HG03066 (cell line): ENCODE data around the gene PHACTR2.
"Not testable (repeated sequence)": the region's sequence is repeated elsewhere in the genome, so short reads cannot be mapped to it uniquely, and the experiment has no call there.

Experiments used
- ATAC-seq: cut with Tn5 transposase; IDR thresholded peaks from one replicate; pipeline ENCODE4 v1.9.1; 2021; ENCODE audit warnings: low read depth; ENCODE audit not compliant: unreplicated experiment

The PHACTR2 gene

GRCh38 chr6:143758551-143758950, 80.8 kb downstream of the PHACTR2 start:
- ATAC-seq, result no peak

- no peak for ATAC-seq
Measured at GRCh38 chr6:143759666-143760065, 81.9 kb downstream of the PHACTR2 start.

GRCh38 chr6:143761074-143761473, 83.3 kb downstream of the PHACTR2 start:
- no peak for ATAC-seq

- no peak for ATAC-seq
Measured at GRCh38 chr6:143762126-143762525, 84.4 kb downstream of the PHACTR2 start.

GRCh38 chr6:143765422-143766184, 87.8 kb downstream of the PHACTR2 start:
- no peak for ATAC-seq

- no peak for ATAC-seq
Measured at GRCh38 chr6:143766185-143766553, 88.4 kb downstream of the PHACTR2 start.

GRCh38 chr6:143767433-143767832, 89.7 kb downstream of the PHACTR2 start:
- no peak for ATAC-seq

- ATAC-seq, result no peak
Measured at GRCh38 chr6:143772116-143773086, 94.6 kb downstream of the PHACTR2 start.

- ATAC-seq, result no peak
Measured at GRCh38 chr6:143773506-143774150, 95.9 kb downstream of the PHACTR2 start.

- ATAC-seq, result no peak
Measured at GRCh38 chr6:143774347-143774746, 96.6 kb downstream of the PHACTR2 start.

GRCh38 chr6:143775336-143775735, 97.6 kb downstream of the PHACTR2 start:
- ATAC-seq, result no peak

GRCh38 chr6:143778926-143779325, 101.2 kb downstream of the PHACTR2 start:
- no peak for ATAC-seq

- no peak for ATAC-seq
Measured at GRCh38 chr6:143782481-143782880, 104.7 kb downstream of the PHACTR2 start.

- no peak for ATAC-seq
Measured at GRCh38 chr6:143783077-143783476, 105.3 kb downstream of the PHACTR2 start.

- no peak for ATAC-seq
Measured at GRCh38 chr6:143784316-143784715, 106.6 kb downstream of the PHACTR2 start.

- not testable (repeated sequence) for ATAC-seq
Measured at GRCh38 chr6:143786371-143786770, 108.6 kb downstream of the PHACTR2 start.

- no peak for ATAC-seq
Measured at GRCh38 chr6:143792402-143793279, 114.9 kb downstream of the PHACTR2 start.

- ATAC-seq, result no peak
Measured at GRCh38 chr6:143793280-143793619, 115.5 kb downstream of the PHACTR2 start.

GRCh38 chr6:143796551-143796950, 118.8 kb downstream of the PHACTR2 start:
- not testable (repeated sequence) for ATAC-seq

- ATAC-seq, result not testable (repeated sequence)
Measured at GRCh38 chr6:143798487-143798886, 120.7 kb downstream of the PHACTR2 start.
